Iris pigment epithelial cell (primary cell): Measurements from ENCODE around the gene MTCH1.
"Not testable (repeated sequence)": the region's sequence is repeated elsewhere in the genome, so short reads cannot be mapped to it uniquely, and the experiment has no call there.

Experiments
- DNase-seq: peaks from one replicate; pipeline ENCODE4 v3.0.0-alpha.2; 2011; ENCODE audit warnings: low read depth

Gene MTCH1

DNA sequence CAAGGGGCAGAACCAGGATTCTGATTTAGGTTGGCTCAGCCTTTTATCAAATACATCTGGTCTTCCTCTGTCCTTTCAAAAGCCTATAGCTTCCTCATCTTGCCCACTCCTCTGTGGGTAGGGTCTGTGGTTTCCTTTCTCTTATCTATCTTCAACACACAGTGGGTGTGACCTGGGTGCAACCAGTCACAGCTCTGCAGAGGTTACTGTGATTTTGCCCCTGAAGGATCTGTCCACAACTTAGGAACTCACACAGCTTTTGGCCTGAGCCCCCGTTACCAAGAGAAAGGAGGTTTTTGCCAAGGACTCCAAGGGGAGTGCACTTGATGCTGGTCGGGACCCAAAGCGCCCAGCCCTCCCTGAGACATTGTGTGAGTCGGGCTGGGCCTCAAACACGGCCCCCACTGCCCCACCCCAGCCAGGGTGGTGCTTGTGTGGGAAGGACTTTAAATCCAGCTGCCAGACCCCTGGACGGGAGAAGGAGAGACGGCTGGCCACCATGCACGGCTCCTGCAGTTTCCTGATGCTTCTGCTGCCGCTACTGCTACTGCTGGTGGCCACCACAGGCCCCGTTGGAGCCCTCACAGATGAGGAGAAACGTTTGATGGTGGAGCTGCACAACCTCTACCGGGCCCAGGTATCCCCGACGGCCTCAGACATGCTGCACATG lies 31.6 kb downstream of the MTCH1 start, which contains the start of gene PI16:
TSS of gene PI16 (plus strand) at position 477 of the 670 bp plus-strand sequence. CDS start at position 500, 23 bp downstream.
- no peak for DNase-seq

DNA sequence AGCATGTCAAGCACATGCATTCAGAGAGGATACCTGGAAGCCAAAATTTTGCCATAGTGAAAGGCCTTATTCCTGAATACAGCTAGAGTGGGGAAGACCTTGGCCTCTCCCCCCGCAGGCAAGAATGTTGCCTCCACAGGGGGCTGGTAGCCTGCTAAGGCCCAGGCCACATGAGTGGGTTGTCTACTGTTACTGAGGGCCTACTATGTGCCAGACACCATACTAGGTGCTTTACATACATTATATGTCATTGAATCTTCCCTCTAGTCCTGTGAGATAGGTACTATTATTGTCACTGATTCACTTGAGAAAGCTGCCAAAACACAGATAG lies 32.1 kb downstream of the MTCH1 start:
- no peak for DNase-seq

DNA sequence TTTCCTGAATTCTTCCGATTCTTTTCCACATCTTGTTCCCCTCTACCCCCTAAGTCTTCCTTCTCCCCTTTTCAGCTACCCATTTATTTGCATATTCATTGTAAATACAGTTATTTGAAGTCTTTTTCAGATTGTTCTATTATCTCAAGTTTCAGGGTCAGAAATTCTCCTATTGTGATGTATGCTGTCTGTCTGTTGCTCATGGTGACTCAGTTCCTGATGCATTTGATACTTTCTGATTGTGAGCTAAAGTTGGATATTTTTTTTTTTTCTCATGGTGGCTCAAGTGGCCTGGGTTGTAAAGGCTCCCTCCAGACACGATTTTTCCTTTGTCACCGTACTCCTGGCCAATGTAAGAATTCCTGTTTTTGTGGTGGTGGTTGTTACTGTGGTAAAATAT lies 36.4 kb downstream of the MTCH1 start:
- DNase-seq: peak; percentile 86

DNA sequence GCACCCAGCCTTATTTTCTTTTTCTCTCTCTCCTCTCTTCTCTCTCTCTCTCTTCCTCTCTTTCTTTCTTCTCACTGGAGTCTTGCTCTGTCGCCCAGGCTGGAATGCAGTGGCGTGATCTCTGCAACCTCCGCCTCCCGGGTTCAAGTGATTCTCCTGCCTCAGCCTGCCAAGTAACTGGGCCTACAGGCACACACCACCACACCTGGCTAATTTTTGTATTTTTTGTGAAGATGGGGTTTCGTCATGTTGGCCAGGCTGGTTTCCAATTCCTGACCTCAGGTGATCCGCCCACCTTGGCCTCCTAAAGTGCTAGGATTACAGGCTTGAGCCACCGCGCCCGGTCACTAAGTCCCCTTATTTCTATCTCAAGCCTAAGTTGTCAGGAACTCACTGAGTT lies 36.9 kb downstream of the MTCH1 start:
- not testable (repeated sequence) for DNase-seq

DNA sequence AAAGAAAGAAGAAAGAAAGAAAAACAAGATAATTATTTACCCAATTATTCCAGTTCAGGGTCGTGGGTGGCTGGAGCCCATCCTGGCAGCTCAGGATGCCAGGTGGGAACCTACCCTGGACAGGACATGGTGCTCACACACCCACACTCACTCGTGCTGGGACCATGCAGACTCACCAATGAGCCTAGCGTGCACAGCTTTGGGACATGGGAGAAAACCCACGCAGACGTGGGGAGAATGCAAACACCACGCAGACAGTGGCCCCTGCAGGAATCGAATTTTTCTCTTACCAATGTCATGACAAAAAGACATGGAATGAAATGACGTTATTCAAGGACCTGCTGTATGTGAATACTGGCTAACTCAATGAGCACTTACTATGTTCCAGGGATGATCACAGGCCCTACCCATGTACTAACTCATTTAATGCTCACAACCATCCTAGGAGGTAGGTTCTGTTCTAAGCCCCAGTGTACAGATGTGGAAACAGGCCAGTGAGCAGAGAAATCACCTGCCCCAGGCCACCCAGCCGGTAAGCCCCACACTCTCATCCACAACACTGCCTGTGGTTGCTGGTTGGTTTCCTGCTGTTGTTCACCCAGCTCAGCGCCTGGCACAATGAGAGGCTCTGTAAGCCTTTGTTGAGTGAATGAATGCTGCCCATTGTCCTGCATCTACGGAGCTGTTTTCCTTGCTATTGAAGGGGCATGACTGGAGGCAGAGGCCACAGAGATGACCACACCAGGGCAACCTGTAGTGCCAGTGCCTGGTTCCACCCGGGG lies 38.2 kb downstream of the MTCH1 start:
- DNase-seq: no peak

DNA sequence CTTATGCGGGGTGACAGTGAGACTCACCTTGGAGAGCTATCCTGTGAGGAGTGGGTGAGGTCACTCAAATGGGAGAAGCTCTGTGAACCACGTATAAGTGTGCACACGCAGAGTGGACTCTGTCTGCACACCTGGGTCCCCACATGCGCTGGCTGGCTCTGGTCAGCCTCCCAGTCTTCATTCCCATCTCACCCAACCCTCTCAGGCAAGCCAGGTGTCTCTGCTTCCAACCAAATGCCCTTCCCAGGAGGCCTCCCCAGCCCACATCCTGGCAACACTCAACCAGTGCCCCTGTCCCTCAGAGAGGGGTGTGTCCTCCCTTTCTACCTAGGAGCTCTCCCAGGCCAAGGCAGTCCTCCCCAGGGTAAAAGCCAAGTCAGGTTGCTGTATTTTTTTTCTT lies 39.5 kb downstream of the MTCH1 start:
- DNase-seq: no peak

DNA sequence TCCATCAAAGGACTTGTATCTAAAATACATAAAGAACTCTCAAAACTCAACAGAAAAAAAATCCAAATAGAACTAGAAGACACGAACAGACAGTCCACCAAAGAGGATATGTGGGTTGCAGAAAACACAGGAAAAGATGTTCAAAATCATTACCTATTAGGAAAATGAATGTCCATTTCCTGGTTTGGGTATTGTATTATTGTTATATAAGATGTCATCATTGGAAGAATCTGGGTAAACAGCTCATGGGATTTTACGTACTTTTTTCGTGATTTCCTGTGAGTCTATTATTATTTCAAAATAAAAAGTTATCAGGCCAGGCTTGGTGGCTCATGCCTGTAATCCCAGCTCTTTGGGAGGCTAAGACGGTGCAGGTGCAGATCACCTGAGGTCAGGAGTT lies 40.7 kb downstream of the MTCH1 start:
- DNase-seq: no peak

DNA sequence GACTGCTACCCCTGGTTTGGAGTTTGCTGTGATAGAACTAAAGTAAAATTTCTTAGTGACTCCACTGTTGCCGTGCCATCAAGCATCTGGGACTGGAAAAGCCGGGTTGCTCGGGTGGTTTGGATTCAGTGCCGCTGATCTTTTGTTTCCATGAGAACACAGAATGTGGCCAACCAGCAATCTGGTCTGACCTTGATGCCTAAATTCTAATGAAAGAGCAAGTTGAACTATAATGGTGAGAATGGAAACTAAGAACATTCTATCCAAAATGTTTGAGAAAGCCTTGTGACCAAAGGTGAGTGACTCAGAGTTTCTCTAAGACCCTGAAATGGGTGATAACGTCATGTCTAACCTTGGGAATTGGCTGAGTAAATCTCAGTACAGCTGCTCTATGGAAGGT lies 41.3 kb downstream of the MTCH1 start:
- peak; percentile 78 for DNase-seq

DNA sequence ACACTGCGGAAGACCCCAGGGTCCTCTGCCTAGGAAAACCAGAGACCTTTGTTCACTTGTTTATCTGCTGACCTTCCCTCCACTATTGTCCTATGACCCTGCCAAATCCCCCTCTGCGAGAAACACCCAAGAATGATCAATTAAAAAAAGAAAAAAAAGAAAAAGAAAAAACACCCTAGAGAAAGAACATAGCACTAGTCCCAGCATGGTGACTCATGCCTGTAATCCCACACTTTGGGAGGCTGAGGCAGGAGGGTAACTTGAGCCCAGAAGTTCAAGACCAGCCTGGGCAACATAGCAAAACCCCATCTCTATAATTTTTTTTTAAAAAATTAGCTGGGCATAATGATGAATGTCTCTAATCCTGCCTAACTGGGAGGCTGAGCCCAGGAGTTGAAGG lies 43.7 kb downstream of the MTCH1 start:
- DNase-seq: not testable (repeated sequence)

DNA sequence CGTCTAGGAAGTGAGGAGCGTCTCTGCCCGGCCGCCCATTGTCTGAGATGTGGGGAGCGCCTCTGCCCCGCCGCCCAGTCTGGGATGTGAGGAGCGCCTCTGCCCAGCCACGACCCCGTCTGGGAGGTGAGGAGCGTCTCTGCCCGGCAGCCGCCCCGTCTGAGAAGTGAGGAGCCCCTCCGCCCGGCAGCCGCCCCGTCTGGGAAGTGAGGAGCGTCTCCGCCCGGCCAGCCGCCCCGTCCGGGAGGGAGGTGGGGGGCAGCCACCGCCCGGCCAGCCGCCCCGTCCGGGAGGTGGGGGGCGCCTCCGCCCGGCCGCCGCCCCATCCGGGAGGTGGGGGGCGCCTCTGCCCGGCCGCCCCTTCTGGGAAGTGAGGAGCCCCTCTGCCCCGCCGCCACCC lies 44.4 kb downstream of the MTCH1 start:
- DNase-seq: not testable (repeated sequence)

DNA sequence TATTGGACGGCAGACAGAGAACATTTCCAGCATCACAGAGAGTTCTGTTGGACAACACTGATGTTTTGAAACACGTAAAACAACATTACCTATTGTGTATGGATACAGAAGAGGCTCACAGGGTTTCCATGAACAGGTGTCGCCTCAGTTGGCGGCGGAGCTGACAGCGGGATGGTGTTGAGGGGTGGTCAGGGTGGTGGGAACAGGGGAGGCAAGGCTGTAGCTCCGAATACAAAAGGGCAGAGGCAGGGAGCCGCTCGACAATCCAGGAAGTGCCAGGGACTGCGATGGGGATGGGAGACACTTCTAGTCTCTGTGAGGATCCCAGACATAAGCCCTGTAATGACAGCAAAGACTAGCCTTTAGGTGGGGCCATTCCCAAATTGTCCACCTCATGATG lies 46.0 kb downstream of the MTCH1 start:
- DNase-seq: no peak

DNA sequence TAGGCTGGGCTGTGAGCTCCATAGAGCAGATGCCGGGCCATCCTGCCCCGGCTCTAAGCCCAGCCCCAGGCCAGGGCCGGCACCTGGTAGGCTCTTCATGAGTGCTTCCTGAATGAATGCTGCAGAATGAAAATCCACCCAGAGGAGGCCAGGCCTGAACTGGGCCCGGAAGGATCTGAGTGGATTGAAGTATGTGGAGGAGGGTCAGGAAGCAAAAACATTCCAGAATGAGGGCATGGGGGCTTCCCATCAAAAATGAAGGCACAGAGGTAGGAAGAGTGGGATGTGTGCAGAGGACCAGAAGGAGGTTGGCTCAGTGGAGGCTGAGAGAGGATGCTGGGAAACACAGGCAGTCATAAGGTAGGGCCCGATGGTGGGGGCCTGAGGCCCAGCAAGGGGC lies 47.0 kb downstream of the MTCH1 start:
- DNase-seq: not testable (repeated sequence)

DNA sequence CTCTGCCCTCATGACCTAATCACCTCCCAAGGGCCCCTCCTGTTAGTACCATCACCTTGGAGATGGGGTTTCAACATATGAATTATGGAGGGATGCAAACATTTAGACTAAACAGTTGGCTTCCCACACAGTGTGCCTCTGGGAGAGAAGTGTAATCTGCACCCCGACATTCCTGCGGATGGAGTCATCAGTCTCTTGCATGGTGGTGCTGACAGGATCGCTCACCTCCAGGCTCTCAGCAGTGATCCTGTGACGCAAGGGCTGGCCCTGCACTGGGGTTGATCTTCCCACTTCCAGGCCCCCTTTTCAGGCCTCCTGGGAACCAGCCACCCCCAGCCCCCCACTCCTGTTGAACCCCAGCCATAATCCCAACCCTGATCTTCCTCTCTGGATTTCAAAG lies 47.5 kb downstream of the MTCH1 start:
- DNase-seq: peak; percentile 99

DNA sequence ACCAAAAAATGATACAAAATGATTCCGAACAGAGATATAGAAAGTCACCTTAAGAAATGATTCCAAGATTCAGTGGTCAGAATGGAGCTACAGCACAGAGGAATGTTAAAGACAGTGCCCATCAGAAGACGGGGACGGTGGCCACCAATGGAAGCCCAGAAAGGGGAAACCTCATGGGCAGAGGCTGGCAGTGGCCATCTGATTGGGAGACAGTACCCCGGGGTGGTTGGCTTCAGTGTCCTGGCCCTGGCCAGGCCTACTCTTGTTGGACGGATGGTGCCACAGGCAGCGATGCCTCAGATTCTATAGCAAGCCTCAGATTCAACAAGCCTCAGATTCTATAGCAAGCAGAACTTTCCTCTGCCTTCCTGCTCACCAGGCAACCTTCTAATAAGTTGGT lies 48.1 kb downstream of the MTCH1 start:
- DNase-seq: no peak

DNA sequence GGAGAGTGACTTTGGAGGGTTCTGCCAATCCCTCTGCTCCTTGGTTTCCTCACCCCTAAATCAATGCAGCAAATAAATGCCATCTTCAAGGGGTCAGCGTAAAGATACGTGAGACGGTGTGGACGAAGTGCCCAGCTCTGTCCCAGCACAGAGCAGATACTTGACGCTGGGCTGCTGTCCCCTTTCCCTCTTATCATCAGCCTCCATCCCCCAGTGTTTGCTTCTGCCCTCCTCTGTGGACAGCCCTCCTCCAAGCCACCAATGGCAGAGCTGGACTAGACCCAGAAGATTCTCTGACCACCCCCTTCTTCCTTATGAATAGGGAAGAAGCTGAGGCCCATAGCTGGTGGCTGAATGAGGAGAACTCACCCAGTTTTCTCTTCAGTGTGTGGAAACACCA lies 49.2 kb downstream of the MTCH1 start:
- no peak for DNase-seq

DNA sequence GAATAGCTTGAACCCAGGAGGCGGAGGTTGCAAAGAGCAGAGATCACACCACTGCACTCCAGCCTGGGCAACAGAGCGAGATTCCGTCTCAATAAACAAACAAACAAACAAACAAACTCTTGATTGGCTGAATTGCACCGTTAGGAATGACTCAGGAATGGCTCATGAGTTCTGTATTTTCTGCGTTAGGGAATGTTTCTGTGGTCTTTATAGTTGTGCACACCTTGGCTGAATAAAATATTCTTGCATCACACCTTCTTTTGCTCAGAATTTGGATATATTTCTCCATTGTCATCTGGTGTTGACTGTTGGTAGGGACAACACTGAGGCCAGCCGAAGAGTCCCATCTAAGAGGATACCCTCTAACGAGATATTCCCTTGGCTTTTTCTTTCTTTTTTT lies 51.1 kb downstream of the MTCH1 start:
- no peak for DNase-seq

DNA sequence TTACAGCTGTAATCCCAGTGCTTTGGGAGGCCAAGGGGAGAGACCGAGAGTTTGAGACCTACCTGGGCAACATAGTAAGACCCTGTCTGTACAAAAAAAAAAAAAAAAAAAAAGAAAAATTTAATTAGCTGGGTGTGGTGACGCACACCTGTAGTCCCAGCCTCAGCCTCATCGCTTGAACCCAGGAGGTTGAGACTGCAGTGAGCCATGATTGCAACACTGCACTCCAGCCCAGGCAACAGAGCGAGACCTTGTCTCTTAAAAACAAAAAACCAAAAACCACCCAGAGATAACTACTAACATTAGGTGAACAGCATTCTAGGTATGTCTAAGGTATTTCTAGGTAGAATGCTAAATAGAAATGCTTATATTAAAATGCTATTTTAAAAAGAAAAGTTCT lies 52.5 kb downstream of the MTCH1 start:
- no peak for DNase-seq

DNA sequence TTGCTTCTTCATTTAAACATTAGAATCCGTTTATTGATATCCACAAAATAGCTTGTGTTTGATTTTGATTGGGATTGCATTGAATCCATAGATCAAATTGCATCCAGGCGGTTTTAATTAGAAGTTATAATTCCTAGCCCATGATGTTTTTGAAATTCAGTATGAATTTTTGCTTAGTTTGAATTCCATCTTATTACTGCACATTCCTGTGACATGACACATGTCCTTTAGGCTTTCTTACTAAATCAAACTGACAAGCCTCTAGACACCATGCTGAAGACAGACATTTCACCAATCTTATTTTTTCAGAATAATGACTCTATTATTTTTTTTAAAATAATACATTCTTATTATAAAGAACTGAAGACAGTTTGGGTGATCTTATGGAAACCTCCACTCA lies 52.9 kb downstream of the MTCH1 start:
- DNase-seq: peak; percentile 78

DNA sequence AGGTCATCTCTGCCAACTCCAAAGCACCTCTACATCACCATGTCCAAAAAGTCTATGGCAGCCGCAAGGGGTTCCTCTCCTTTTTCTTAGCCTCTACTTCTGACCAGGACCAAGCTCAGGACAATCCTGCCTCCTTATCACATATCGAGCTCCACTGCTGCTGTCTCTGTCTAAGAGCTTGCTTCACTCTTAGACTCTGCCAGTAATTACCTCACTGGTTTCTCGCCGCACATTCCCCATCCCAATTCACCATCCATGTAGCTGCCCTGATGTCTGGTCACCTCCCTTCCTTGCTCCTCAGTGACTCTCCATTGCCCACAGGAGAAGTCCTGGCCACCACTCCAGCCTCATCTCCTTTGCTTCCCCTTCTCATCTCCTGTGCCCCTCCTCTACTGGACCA lies 55.5 kb downstream of the MTCH1 start:
- DNase-seq: no peak

DNA sequence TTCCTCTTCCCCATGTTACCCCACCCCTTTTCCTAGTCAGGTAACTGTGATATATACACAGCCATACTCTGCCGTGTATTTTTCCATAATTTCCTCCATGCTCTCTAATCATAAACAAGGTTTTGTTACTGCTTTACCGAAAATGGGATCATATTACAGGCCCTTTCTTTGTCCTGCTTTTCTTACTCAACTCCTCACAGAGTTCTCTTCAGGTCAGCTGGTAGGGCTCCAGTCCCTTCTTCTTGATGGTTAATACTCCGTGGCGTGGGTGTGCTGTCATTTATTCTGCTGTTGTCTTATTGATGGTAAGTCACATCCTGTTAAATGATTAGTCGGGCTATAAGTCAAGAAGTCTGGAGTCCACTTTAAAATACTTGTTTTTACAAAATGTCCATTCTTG lies 56.4 kb downstream of the MTCH1 start:
- peak; percentile 89 for DNase-seq

DNA sequence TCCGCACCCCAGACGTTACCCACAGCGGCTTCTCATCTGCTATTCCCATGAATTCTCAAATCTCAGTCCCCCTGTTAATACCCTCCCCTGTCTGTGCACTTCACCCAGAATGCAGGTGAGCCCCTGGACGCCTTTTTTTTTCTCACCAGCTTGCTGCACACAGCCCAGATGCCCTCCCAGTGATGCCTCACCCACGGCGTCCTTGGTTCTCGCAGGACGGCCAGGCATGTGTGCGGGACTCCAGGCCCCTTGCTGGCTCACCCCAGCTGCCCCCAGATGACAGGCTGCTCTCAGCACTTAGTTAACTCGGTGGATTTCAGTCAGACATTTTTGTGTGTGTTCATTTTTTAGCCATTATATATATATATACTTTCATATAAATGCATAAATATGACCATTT lies 56.8 kb downstream of the MTCH1 start:
- DNase-seq: no peak

DNA sequence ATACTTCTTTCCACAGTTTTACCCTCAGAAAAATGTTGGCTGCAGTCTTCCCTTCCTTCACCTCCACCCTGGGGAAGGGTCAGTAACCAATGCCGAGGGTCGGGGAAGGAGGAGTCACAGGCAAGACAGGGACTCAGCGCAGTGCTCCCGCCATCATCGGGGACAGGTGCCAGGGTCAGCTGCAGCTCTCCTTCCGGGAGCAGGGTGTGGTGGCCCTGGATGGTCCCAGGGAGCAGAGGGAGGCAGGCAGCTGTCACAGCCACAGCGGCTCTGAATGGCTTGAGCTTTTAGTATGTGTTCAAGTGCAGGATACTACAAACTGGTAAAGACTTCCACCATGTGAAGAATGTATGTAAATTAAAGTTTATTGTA lies 57.5 kb downstream of the MTCH1 start:
- no peak for DNase-seq

DNA sequence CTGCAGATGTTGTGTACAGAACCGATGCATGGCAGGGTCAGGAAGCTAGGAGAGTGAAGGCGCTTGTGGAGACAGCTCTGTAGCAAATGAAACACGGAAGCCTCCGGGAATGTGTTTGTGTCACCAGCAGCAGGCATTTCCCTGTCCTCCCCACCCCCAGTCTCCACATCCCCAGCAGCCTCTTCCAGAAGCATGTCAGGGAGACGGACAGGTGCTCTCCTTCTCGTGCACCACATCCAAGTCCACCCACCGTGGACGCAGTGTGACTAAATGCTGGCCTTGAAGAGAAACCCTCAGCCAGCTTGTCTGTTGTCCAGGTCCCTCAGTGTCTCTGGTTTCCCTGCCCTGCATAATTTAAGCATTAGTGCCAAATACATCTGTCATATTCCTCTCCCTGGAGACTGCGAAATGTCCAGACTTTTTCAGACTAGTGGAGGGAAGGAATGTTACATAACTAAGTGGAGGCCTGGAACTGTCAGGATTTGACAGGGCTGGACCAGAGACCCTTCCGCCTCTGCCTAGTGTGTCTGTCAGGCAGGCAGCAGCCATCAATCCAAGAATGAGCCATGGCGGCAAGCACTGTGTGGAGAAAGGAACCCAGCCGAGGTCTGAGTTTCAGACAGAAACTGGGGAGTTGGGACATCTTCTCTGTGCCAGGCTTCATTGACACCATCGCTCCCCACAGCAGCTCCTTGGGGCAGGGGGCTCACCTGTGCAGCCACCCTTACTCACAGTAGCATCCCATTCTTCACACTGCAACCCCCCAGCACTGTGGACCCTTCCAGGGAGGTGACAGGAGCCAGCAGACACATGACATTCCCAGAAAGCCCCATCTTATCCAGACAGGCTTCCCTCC lies 58.1 kb downstream of the MTCH1 start:
- peak; percentile 50 for DNase-seq
